ENCODE measurements around the gene THBD. TPM values are rescaled to one million over a fixed set of nuclear protein-coding genes. Genes with fewer than 3 reads are reported as not detected.

Gene THBD
- total RNA-seq, 1 experiment from 2014 or later, result 0.26 TPM

DNA sequence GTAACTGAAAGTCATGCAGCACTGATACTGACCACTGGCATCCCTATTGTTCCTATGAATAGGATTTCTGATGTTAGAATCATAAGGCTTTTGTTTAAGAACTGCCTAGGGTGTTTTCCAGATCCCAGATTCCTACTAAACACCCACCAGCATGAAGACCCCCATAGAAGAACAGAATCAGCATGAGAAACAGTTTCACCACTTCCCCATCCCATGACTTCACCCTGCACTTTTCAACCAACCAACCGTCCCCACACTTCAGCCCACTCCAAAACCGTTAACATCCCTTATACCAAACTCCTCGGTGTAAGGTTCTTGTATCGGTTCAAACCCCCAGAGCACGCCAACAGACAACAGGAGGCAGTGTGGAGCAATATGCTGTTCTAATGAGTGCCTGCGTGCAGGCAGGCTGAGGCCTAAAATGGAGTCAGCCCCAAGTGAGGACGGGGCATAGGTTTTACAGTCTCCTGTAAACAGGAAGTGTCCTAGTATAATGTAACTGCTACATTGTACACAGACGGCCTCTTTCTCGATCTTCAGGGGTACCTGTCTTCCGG is 25.8 kb downstream of the THBD start:
- ChIA-PET CTCF (no interaction called here), POLR2A (no interaction called here)
- in situ Hi-C loops (cut with HindIII; ENCODE audit: low pct_unique_long_range_greater_than_20kb, low sequenced_read_pairs), result no loop called here
- ATAC-seq (no peak), DNase-seq (ENCODE audit: low read depth, low spot score) (no peak)
- no peaks in the 10 kb centered on the region for H3K4me1 ChIP-seq (ENCODE audit: control insufficient read depth, insufficient read depth, low read length)
- H3K27ac ChIP-seq (ENCODE audit: low read length), result no peak overlapping the region
- no peak overlapping the region for H3K4me3 ChIP-seq (ENCODE audit: low read depth in 2 of 2, low read length in 2 of 2)
- H3K36me3 ChIP-seq (ENCODE audit: control insufficient read depth, insufficient read depth, low read length), result no peaks in the 10 kb centered on the region
- H3K27me3 ChIP-seq (ENCODE audit: control insufficient read depth, insufficient read depth, low read length), result peaks cover 2% of the 10 kb centered on the region; the same call in 1 of the 2 replicates
- TF ChIP-seq, protein P1, sequence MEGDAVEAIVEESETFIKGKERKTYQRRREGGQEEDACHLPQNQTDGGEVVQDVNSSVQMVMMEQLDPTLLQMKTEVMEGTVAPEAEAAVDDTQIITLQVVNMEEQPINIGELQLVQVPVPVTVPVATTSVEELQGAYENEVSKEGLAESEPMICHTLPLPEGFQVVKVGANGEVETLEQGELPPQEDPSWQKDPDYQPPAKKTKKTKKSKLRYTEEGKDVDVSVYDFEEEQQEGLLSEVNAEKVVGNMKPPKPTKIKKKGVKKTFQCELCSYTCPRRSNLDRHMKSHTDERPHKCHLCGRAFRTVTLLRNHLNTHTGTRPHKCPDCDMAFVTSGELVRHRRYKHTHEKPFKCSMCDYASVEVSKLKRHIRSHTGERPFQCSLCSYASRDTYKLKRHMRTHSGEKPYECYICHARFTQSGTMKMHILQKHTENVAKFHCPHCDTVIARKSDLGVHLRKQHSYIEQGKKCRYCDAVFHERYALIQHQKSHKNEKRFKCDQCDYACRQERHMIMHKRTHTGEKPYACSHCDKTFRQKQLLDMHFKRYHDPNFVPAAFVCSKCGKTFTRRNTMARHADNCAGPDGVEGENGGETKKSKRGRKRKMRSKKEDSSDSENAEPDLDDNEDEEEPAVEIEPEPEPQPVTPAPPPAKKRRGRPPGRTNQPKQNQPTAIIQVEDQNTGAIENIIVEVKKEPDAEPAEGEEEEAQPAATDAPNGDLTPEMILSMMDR (IDR thresholded peaks at IDR 0.05), result no peak
- no peak for TF ChIP-seq SIN3A (IDR thresholded peaks at IDR 0.05; ENCODE audit: borderline replicate concordance, insufficient read depth, low read depth, low read length)
- TF ChIP-seq POLR2AphosphoS5 (IDR thresholded peaks at IDR 0.05; ENCODE audit: low read depth, low read length), result no peak
- TF ChIP-seq TCF7L2 (IDR thresholded peaks at IDR 0.05; ENCODE audit: low read depth, low read length), result no peak
- no peak for TF ChIP-seq REST (IDR thresholded peaks at IDR 0.05; ENCODE audit: insufficient read depth in 1 of 2, low read depth in 2 of 2, low read length in 1 of 2)
- BruUV-seq (replicated peaks), result no TSS peak
- no peaks in the 10 kb centered on the region for H3K9me3 ChIP-seq (ENCODE audit: control insufficient read depth, insufficient read depth, low read depth, low read length)
- intact Hi-C loops (cut with micrococcal nuclease; ENCODE audit: unreplicated experiment), result no loop called here

- no peaks in the 10 kb centered on the region for H3K36me3 ChIP-seq (ENCODE audit: control insufficient read depth, insufficient read depth, low read length)
- DNase-seq (ENCODE audit: low read depth, low spot score) (no peak), ATAC-seq (no peak)
- in situ Hi-C loops (cut with HindIII; ENCODE audit: low pct_unique_long_range_greater_than_20kb, low sequenced_read_pairs), result no loop called here
- CTCF ChIA-PET, result no interaction called here
- intact Hi-C loops (cut with micrococcal nuclease; ENCODE audit: unreplicated experiment), result no loop called here
- H3K27ac ChIP-seq (ENCODE audit: low read length), result no peak overlapping the region
- BruUV-seq (replicated peaks), result no TSS peak
- H3K4me1 ChIP-seq (ENCODE audit: control insufficient read depth, insufficient read depth, low read length), result no peaks in the 10 kb centered on the region
- TF ChIP-seq REST (IDR thresholded peaks at IDR 0.05; ENCODE audit: insufficient read depth in 1 of 2, low read depth in 2 of 2, low read length in 1 of 2) (no peak), POLR2AphosphoS5 (IDR thresholded peaks at IDR 0.05; ENCODE audit: low read depth, low read length) (no peak)
- TF ChIP-seq, protein P1 (IDR thresholded peaks at IDR 0.05), result no peak
- no peaks in the 10 kb centered on the region for H3K9me3 ChIP-seq (ENCODE audit: control insufficient read depth, insufficient read depth, low read depth, low read length)
- POLR2A ChIA-PET, result no interaction called here
- H3K4me3 ChIP-seq (ENCODE audit: low read depth in 2 of 2, low read length in 2 of 2), result no peak overlapping the region
- H3K27me3 ChIP-seq (ENCODE audit: control insufficient read depth, insufficient read depth, low read length), result 0 out of 2 replicates have a peak, but pooled peaks cover 2% of the 10 kb centered on the region
These were observed 26.6 kb downstream of the THBD start for GRCh38 chr20:23022849-23023248.
